Stimulated activated CD8-positive, alpha-beta memory T cell treated with anti-CD3 and anti-CD28 coated beads, Interleukin-12 subunit alpha, Interleukin-12 subunit beta, amount 100 ng/mL, for 24 hours (primary cell): ENCODE data around the gene GPR180.

Experiments
- DNase-seq: peaks from one replicate; pipeline ENCODE4 v3.0.0-alpha.2; 2020; ENCODE audit errors: extremely low read depth

Gene GPR180

DNA sequence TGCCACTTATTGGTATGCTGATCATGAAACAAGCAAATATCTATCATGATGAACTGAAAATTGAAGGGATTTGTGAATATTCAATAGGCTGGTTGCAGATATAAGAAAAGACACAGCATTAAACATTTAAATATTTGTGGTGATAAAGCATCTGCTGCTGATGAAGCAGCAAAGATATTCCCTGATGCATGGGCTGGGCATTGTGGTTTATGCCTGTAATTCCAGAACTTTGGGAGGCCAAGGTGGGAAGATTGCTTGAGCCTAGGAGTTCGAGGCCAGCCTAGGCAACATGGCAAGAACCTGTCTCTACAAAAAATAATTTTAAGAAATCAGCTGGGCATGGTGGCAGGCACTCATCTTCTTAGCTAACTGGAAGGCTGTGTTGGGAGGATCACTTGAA is 54.5 kb downstream of the GPR180 start:
- DNase-seq = no peak

DNA sequence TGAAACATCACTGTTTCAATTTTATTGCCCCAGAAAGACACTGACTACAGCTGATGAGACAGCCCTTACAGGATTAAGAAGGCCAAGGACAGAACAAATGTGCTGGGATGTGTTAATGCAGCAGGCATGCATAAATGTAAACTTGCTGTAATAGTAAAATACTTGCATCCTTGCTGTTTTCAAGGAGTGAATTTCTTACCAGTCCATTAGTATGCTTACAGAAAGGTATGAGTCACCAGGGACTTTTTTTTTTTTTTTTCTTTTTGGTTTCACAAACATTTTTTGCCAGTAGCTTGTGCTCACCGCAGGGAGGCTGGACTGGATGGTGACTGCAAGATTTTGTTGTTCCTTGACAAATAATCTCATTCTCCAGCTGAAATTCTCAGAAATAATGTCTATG is 55.1 kb downstream of the GPR180 start:
- DNase-seq = no peak

DNA sequence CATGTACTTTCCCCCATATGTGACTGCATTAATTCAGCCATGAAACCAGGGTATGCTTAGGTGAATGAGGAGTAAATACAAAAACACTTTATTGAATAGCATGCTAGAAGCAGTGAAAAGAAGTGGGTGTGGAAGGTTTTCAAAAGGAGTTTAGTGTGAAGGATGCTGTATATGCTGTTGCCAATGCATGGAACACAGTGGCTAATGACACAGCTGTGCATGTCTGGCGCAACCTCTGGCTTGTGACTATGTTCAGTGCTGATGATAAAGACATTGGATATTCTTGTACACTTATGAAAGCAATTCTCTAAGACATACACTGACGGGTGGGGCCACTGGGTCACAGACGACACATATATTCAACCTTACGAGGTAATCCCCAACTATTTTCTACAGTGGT is 55.5 kb downstream of the GPR180 start:
- DNase-seq = no peak

- no peak for DNase-seq
Measured at GRCh38 chr13:94658926-94659597, 57.4 kb downstream of the GPR180 start.

DNA sequence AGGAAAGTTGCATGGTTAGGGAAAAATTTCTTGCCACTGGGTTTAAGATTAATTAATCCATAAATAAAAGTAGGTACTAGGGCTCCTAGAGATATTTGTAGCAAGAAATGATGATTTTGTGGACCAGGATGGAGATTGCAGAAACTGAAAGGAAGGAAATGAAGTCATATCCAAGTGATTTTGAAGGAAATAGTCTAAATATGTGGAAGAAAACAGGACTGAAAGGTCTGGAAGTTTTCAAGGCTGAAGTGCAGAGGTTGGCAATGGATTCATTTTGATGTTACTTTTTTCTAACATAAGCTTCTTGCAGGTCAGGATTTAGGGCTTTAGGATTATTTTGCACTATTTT is 57.9 kb downstream of the GPR180 start:
- no peak for DNase-seq

DNA sequence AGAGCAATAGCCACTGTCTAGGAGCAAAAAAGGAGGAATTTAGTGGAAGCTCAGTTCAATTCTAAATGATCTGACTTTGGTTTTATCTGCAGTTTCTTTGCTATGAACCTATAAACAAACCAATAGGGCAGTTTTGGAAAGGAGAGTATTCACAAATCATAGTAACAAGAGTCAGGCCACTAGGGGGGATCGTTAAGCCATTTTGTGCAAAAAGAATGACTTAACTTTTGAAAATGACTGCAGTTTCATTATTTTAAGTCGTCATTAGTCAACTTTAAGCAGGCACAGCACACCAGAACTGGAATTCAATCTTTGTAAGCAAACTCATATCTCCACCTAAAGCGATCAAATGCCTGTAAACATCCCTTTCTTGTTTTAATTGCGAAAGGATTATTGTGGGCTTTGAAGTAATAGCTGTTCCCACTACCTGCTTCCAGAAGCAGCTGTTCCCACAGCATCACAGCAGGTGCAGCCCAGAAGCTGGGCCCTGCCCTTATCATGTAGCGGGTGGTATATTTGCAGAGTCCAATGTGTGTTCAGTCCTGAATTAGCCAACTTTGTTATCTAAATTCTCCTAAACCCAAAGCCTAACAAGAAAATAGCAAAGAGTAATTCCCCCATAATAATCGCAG is 59.2 kb downstream of the GPR180 start:
- DNase-seq = no peak

- DNase-seq = no peak
Measured at GRCh38 chr13:94661406-94661805, 59.7 kb downstream of the GPR180 start.

GRCh38 chr13:94662274-94662945 is 60.8 kb downstream of the GPR180 start:
- DNase-seq = no peak

DNA sequence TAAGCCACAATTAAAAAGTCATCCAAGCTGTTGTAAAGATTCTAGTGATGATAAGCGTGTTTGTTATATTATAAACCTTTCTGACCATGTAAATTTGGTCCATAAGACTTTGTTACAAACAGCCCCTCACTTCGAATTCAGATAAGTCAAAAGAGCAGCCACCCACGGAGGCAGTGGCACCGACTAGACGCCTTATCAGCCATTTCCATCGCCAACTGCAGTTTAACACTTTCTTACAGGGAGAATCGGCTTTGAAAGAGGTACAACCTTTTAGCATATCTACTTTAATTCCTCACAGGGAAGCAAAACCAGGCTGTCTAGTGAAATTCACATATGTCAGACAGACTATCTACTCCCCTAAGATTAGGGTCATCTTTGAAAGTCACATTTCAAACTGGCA is 63.2 kb downstream of the GPR180 start:
- no peak for DNase-seq

GRCh38 chr13:94666065-94666464 is 64.4 kb downstream of the GPR180 start:
- DNase-seq = no peak

GRCh38 chr13:94667190-94667589 is 65.5 kb downstream of the GPR180 start:
- DNase-seq = no peak

DNA sequence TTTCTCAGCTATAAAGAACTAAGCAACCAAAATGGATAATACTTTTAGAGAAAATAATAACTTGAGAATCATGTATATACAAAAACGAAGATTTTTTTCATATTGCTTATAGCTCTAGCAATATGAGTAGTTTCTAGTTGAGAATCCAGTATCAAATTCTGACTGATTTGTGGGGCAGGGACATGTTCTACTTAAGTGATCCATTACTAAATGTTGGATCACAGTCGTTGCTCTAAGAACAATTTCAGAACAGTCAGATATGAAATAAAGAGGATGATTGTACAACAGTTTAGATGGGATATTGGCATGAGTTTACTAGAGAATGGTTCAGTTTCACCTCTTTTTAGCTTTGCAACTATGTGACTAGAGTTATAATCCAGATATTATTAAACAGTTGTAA is 70.7 kb downstream of the GPR180 start:
- no peak for DNase-seq

DNA sequence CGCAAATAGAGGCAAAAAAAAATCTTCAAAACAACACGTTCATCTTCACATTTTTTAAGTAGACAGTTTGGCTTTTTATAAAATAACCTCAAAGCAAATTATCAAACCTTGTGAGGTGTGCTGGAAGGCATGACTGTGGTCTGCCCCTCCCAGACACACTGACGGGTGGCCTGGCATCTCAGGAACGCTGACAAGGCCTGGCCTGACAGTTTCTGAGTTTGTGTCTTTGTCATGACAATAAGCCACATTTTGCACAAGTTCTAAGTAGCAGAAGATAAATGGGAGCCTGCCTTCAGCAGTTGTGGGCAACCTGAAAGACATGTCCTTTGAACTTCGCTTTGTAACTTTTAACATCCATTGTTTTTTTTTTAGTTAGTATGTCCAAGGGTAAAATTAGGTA is 72.2 kb downstream of the GPR180 start:
- no peak for DNase-seq

GRCh38 chr13:94674609-94675348 is 73.1 kb downstream of the GPR180 start:
- DNase-seq = peak; percentile 14

GRCh38 chr13:94677799-94678198 is 76.1 kb downstream of the GPR180 start:
- DNase-seq = no peak

DNA sequence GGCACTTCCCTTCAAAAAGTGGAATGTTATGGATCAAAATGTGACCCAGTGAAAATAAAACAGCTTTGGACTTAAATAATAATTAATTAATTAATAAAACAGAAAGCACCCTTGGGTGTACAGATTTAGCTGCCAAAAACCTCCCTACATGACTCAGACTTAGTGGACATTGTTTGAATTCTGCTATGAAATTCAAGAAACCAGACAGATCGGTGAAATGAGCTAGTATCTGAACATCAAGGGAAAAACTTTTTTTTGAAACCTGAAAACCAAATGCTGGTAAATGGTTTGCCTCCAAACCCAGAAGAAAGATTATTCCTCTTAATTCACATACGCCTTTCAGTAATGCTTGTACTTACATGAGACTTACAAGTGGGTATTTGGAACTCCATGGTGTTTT is 77.2 kb downstream of the GPR180 start:
- DNase-seq = no peak

DNA sequence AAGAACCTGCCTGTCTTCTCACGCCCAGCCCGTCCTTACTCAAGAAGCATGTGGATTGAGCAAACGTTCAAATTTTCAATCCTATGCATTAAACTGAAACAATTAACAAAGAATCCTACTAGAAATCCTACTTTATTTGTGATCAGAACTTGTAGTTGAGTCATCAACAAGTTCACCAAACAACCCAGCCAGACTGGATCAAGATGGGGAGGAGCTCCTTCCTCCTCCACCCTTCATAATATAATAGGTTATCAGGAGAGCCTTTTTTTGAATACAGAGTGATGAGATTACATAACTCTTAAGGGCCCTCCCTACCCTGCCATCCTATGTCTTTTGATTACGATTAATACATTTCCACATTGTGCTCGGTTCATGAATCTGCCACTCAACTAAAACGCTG is 78.0 kb downstream of the GPR180 start:
- no peak for DNase-seq

DNA sequence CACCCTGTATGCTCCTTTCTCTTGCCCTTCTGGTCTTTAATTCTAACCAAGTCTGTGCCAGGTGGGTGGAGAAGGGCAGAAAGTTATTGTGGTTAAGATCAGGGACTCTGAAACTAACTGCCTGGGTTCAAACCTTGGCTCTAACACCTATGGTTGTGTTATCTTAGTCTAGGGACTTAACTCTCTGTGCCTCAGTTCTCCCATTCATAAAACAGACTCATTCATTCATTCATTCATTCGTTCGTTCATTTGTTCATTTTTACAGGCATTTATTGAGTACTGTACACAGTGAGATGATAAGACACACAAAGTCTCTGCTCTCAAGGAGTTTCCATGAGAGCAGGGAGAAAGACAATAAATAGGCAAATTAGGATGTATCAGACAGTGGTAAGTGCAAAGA is 80.6 kb downstream of the GPR180 start:
- DNase-seq = no peak

DNA sequence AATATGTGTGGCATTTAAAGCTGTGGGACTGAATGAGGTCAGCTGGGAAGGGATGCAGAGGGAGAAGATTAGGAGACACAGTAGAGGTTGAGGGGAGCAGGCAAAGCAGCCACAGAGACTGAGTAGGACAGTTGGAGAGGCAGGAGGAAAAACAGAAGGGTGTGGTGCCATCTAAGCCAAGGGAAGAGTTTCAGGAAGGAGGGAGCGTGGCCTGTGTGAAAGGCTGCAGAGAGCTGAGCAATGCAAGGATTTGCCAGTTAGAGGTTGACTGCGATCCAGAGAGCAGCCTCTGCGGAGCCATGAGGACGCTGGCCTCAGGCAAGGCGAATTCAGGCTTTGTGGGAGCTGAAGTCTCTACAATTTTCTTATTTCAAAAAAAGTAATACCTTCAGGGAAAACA is 81.8 kb downstream of the GPR180 start:
- no peak for DNase-seq
